Chondrocyte (in vitro differentiated cells): ENCODE data around the gene ACVR2B. TPM values are rescaled to one million over a fixed set of nuclear protein-coding genes. Genes with fewer than 3 reads are reported as not detected.

ENCODE experiments used
- DNase-seq: peaks from one replicate; pipeline ENCODE4 v3.0.0; 2021; ENCODE audit warnings: mixed read lengths, low spot score
- H3K27ac Mint-ChIP-seq: one replicate; pipeline ENCODE4 v1.8.0; 2021; ENCODE audit warnings: mild to moderate bottlenecking, moderate library complexity, mixed read lengths; ENCODE audit not compliant: unreplicated experiment
- H3K27me3 Mint-ChIP-seq: 2 replicates; pipeline ENCODE4 v1.8.0; 2021; ENCODE audit warnings: low read depth, mixed read lengths
- H3K36me3 Mint-ChIP-seq: 2 replicates; pipeline ENCODE4 v1.8.0; 2021; ENCODE audit warnings: low read depth, mixed read lengths
- H3K4me1 Mint-ChIP-seq: 2 replicates; pipeline ENCODE4 v1.8.0; 2021; ENCODE audit warnings: low read depth, mild to moderate bottlenecking, mixed read lengths
- H3K4me3 Mint-ChIP-seq: one replicate; pipeline ENCODE4 v1.8.0; 2021; ENCODE audit warnings: mild to moderate bottlenecking, moderate library complexity, mixed read lengths; ENCODE audit not compliant: unreplicated experiment
- H3K9me3 Mint-ChIP-seq: 2 replicates; pipeline ENCODE4 v1.8.0; 2021; ENCODE audit warnings: low read depth, mixed read lengths
- total RNA-seq: library from RNA; stranded (reverse); gene quantifications from 3 replicates; pipeline ENCODE4 v1.2.1, GENCODE V29; 2021
- TF ChIP-seq, protein P1 (sequence below): fragments of 200-600 bp; sonication (generic); IDR thresholded peaks from 2 replicates; pipeline ENCODE4 v1.5.0; 2021; ENCODE audit warnings: antibody characterized with exemption, mild to moderate bottlenecking, moderate library complexity

ACVR2B gene
- total RNA-seq, 1 donor from 2014 or later = 4.3 TPM

DNA sequence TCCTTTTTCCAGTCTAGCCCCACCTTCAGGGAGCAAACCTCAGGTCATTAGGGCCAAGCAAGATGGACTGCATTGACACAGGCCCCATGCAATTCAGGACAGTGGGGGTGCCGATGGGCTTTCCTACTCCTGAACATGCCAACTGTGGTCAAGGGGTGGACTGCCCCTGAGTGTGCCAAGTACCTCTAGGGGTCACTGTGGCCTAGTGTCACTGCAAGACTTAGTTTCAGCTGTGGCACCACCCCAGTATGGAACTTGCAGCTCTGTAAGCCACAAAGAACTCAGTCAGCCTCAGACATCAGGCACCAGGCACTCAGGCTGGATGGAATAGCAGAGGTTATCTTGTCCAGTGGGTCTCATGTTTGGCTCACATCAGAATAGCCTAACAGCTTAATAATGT lies 74.8 kb downstream of the ACVR2B start:
- no peaks in the 10 kb centered on the region for H3K4me1 Mint-ChIP-seq
- H3K27ac Mint-ChIP-seq = no peak overlapping the region
- no peaks in the 10 kb centered on the region for H3K9me3 Mint-ChIP-seq
- peaks cover 31% of the 10 kb centered on the region for H3K36me3 Mint-ChIP-seq
- DNase-seq = no peak
- TF ChIP-seq, protein P1, sequence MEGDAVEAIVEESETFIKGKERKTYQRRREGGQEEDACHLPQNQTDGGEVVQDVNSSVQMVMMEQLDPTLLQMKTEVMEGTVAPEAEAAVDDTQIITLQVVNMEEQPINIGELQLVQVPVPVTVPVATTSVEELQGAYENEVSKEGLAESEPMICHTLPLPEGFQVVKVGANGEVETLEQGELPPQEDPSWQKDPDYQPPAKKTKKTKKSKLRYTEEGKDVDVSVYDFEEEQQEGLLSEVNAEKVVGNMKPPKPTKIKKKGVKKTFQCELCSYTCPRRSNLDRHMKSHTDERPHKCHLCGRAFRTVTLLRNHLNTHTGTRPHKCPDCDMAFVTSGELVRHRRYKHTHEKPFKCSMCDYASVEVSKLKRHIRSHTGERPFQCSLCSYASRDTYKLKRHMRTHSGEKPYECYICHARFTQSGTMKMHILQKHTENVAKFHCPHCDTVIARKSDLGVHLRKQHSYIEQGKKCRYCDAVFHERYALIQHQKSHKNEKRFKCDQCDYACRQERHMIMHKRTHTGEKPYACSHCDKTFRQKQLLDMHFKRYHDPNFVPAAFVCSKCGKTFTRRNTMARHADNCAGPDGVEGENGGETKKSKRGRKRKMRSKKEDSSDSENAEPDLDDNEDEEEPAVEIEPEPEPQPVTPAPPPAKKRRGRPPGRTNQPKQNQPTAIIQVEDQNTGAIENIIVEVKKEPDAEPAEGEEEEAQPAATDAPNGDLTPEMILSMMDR = no peak
- no peak overlapping the region for H3K4me3 Mint-ChIP-seq
- H3K27me3 Mint-ChIP-seq = no peaks in the 10 kb centered on the region

DNA sequence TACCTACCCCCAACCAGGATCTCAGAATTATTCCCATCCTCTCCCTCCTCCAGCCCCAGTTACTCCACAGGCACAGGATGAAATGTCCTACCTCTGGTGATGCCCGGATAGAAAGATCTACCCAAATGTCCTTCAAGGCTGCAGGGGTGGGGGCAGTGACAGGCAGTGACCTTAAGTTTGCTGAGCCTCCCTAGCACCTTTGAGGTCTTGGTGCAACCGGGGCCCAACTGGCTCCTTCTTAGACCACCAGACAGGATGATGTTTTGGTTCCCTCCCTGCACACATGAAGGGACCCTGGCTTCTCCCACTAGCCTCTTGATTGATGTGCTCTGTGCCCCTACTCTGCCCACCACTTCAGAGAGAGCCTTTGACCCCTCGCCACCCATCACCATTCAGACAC lies 78.8 kb downstream of the ACVR2B start:
- TF ChIP-seq, protein P1 = no peak
- Mint-ChIP-seq H3K4me3 (no peak overlapping the region), H3K4me1 (no peaks in the 10 kb centered on the region), H3K9me3 (peaks cover 8% of the 10 kb centered on the region), H3K36me3 (peaks cover 22% of the 10 kb centered on the region), H3K27ac (no peak overlapping the region), H3K27me3 (no peaks in the 10 kb centered on the region)
- no peak for DNase-seq

DNA sequence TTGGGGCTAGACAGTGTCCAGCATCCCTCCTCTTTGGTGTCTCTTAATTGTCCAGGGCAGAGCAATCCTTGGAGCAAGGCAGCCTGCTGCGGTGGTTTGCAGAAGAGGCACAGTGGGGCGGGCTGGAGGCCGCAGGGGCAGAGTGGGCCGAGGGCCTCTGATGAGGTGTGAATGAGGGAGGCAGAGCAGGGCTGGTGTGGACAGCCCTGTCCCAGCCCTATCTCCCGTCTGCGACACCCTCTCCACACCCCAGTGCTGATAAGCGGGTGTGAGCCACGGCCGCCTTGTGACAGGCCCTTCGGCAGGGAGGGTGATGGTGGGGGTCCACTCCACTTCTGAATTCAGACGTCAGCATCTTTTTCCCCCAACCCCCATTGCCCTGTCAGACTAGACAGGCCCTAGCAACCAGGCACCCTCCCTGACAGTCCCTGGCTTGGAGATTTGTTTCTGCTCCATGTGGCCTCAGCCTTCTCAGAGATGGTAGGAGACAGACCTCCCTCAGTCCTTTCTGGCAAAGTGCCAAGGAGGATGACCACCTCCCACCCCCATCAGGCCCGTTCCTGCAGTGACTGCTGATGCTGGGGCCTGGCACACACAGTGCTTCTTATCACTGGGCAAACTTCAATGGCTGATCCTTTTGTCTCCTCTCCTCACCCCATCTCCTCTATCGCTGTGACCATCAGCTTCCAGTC lies 79.7 kb downstream of the ACVR2B start:
- peaks cover 20% of the 10 kb centered on the region for H3K36me3 Mint-ChIP-seq
- peaks cover 8% of the 10 kb centered on the region for H3K9me3 Mint-ChIP-seq
- no peak overlapping the region for H3K4me3 Mint-ChIP-seq
- no peaks in the 10 kb centered on the region for H3K4me1 Mint-ChIP-seq
- no peak overlapping the region for H3K27ac Mint-ChIP-seq
- TF ChIP-seq, protein P1 = no peak
- H3K27me3 Mint-ChIP-seq = no peaks in the 10 kb centered on the region
- DNase-seq = no peak

DNA sequence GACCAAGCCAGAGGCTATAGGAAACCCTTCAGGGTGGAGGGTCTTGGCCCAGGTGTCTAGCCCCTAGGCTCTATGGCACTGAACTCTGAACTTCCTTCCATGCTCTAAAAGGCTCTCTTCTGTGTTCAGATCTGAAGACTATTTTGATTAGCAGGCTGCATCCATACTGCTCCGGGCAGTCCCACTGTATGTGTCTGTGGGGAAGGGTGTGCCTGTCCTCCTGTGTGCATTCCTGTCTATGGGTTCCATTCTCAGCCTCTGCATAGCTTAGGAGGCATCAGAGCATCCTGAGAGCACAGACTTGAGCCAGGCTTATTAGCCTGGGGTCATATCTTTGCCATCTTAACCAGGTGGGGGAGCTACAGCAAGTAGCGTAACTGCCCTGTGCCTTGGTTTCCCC lies 80.5 kb downstream of the ACVR2B start:
- TF ChIP-seq, protein P1 = no peak
- Mint-ChIP-seq H3K27ac (no peak overlapping the region), H3K9me3 (peaks cover 8% of the 10 kb centered on the region), H3K36me3 (peaks cover 20% of the 10 kb centered on the region), H3K27me3 (no peaks in the 10 kb centered on the region), H3K4me3 (no peak overlapping the region), H3K4me1 (no peaks in the 10 kb centered on the region)
- DNase-seq = no peak

DNA sequence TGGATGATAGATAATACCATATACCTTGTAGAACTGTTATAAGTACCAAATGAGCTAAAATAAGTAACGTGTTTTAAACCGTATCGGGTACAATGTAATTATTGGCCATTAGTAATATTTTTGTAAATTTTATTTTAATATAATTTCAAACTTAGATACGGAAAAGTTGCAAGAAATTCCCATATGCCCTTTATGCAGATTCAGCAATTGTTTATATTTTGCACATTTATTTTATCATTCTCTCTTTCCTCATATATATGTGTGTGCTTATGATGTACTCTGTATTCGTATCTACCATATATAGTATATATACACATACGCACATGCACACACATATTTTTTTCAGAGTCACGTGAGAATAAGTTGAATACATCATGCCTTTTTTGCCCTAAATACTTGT lies 80.9 kb downstream of the ACVR2B start:
- DNase-seq = no peak
- H3K9me3 Mint-ChIP-seq = peaks cover 8% of the 10 kb centered on the region
- H3K27me3 Mint-ChIP-seq = no peaks in the 10 kb centered on the region
- peaks cover 19% of the 10 kb centered on the region for H3K36me3 Mint-ChIP-seq
- H3K27ac Mint-ChIP-seq = no peak overlapping the region
- no peaks in the 10 kb centered on the region for H3K4me1 Mint-ChIP-seq
- TF ChIP-seq, protein P1 = no peak
- no peak overlapping the region for H3K4me3 Mint-ChIP-seq
